ENCODE results near the gene MYL12B.
"Not testable (repeated sequence)": the region's sequence is repeated elsewhere in the genome, so short reads cannot be mapped to it uniquely, and the experiment has no call there.

The MYL12B gene

DNA sequence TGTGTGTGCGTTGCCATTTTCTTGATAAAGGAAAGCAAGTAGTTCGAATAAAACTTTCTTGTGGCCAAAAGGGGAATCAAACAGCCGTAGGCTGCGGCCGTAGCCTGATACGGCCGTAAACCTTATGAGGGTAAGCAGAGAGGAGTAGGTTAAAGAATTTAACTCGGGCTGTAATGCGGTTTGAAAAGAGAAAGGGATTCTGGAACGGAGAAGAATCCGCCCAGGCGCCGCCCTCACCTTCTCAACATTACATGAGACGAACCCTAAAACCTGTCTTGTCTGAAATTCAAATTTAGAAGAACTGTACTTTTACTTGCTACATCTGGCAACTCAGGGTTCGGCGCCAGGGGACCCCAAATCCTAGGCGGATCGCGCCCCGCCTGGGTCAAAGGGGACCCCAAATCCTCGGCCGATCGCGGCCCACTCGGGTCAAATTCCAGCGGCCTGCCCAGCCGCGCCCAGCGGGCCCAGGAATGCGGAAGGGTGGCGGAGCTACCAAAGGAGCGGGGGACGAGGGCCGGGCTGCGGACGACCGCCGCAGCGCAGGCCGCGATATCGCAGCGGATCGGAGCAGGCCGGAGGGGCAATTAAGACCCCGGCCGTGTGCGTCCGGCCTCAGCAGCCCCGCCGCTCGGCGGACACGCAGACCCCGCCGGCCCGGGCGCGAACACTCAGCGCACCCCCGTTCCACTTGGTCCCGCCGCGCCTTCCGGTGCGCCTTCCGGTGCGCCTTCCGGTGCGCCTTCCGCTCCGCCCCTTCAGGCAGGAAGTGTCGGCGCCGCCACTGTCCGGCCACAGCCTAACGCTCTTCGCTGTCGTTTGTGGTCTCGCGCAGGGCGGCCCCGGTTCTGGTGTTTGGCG, at the start of gene MYL12B:
Gene MYL12B, plus strand, starts transcription at position 761 of the 861 bp plus-strand sequence. CDS start 10,766 bp downstream, outside the sequence.
- peak; percentile 98 for DNase-seq

DNA sequence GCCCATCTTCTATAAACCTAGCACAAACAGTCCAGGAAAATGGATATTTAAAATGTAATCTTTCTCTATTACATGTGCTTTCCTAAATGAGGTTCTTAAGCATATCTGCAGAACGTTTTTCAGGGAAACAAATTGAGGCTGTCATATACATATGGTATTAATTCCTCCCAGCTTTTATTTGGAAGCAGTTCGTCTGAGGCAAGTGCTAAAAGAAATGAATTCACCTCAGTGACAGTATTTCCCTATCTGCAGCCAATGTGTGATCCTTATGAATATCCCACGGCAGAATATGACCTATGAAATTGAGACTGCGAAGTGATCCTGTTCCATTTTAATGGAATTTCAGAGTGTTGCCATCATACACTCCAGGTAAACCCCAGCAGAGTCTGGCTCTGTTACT, 49.3 kb upstream of the MYL12B start:
- no peak for DNase-seq

DNA sequence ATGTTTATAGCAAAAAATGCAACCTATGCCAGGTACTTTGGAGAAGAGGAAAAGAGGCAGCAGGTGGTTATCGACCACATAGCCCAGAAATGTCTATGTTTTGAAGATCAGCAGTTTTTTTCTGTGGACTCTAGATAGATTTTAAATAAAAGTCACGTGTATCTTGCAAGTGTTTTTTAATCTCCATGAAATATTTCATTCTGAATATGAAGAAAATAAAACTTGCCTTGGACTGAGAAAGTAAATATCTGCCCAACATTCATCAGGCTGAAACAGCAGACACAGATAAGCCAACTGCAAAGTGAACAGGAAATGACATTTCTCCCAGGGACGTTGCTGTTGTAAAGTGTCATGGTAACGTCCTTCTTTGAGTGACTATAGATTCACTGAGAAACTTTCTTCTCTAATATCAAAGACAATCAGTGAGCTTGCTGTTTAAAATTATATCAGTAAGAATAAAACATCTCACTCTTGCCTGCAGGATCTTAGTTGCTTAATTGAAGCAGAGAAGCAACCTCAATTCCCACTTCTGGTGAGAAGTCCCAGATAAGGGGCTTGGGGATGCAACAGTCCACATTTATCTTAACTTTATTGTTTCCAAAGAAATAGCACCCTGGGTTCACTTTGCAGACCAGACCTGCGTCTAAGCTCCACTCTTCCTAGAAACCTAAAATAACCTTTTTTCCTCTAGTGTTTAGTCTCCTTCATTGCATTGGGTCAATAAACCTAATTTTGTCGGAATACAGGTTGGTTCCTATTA, 48.5 kb upstream of the MYL12B start:
- no peak for DNase-seq

DNA sequence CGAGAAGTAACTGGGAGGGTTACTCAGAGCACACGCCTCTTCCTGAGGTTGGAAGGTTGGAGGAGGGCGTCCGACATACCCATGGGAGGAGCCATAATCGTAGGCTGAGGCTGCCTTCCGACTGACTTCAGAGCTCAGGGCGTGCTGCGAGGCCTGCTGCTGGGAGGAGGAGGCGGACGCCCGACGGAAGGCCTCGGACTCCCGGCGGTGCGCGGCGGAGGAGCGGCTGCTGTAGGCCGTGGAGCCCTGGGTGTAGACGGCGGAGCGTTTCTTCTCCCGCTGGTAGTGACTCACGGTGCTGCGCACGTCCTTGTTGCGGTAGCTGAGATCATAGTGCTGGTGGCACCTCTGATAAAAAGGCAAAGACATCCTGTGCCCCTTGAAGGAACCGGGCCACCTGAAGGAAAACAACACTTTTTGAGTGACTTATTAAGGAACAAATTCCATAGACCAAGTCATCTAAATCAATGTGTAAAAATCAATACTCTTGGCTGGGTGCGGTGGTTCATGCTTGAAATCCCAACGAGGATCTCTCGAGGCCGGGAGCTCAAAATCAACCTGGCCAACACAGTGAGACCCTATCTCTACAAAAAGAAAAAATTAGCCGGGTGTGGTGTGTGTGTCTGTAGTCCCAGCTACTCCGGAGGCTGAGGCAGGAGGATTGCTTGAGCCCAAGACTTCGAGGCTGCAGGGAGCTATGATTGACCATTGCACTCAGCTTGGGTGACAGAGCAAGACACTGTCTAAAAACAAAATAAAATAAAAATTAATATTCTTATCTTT, 46.9 kb upstream of the MYL12B start:
- no peak for DNase-seq

DNA sequence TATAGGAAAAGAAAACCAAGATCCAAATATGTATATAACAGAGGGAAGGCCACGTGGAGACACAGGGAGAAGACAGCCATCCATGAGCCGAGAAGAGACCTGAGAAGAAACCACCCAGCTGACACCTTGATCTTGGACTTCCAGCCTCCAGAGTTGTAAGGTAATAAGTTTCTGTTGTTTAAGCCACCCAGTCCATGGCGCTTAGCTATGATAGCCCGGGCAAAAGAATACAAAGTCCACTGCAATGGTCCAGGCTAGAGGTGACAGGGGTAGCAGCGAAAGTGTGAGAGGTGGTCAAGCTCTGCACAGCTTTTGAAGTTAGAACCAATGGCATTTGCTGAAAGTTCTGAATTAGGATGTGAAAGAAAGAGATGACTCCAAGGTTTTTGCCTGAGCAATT, 44.9 kb upstream of the MYL12B start:
- DNase-seq = no peak

DNA sequence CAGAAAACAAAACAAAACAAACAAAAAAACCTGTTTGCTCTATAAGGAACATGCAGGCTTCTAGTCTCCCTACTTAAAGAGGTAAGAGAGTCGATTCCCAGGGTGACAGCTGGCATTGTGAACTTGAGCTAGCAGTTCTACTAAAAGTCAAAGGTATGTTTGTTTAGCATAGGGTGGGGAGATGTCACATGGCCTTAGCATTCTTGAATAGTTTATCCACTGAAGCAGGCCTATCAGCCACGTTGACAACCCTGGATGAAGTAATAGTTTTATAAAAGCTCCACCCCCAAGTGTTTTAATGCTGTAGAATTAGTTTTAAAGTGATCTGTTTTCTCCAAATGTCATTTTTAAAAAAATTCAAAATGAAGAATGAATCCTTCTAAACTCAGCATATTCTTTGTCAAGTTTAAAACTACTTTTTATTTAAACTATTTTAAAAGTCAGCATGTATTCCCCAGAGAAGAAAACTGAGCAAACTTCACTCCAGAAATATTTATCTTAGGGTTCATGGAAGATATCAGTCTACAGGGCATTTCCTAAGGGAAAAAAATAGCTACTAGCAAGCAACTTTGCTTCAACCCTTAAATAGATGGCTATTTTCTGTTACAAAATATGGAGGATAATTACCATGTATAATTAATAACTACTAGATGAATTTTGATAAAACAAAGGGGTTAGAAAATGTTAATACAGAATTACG, 43.8 kb upstream of the MYL12B start:
- DNase-seq = no peak

DNA sequence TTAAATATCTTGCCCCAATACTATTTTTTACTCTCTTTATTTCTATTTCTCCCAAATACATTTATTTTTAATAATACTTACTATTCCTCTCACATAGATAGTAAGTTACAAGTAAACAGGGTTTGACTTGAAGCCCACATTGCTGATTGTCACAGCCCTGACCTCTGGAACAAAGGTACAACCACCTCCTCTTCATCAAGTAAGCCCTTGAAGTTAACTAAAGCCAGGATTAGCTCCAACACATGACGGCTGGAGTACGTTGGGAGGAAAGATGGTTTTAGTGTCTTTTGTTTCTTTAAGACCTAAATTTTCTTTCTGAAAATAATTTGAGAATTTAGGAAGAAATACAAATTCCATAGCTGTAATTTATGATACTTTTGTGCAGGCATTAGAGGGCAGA, 43.1 kb upstream of the MYL12B start:
- DNase-seq = no peak

DNA sequence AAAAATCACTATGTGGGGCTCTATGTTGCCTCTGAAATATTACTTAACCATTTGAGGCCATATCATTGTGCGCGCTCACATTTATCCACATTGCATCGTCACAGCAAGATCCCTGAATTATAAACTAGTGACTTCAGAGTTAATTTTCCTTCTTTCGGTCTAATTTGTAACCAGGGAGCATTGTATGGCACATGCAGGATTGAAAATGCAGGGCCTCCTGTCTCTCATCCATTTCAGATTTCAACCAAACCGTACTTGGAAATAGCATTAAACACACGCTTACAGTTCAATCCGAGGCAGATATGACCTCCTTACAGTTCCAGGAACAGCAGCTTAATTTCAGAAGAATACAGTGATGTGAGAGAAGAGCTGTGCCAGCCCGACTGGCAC, 42.7 kb upstream of the MYL12B start:
- no peak for DNase-seq

DNA sequence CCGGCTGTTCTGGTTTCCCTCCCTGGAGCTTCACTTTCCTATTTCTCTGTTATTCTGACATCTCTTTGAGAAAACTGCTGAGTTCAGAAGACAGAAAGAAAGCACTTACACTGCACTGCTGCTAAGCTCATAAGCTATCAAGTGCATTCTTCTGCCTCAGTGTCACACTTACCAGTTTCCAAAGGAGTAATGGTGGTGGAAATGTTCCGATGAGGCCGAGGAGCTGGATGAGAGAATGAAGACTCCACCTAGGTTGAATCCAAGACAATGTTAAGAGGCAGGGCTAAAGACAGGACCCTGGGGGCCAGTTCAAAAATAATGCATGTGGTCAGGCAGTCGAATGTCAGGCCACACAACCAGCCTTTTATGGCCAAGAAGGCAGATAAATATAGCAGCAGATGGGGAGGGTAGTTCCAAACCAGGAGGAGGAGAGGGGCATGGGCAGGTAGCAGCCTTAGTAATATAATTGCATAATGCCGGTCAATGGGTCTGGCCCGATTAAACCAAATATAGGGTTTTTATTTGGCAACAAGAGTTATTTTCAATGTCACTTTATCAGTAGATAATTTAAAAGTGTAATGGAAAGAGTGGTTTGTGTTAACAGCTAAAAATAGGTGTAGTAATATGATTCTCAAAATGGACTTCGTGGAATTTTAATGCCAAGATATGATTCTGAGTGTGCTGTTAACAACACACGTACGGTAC, 42.1 kb upstream of the MYL12B start, which contains the start of gene MYOM1:
Gene MYOM1, minus strand, starts transcription at position 338 of the 705 bp plus-strand sequence. CDS start 4,745 bp downstream, outside the sequence.
- DNase-seq = no peak

DNA sequence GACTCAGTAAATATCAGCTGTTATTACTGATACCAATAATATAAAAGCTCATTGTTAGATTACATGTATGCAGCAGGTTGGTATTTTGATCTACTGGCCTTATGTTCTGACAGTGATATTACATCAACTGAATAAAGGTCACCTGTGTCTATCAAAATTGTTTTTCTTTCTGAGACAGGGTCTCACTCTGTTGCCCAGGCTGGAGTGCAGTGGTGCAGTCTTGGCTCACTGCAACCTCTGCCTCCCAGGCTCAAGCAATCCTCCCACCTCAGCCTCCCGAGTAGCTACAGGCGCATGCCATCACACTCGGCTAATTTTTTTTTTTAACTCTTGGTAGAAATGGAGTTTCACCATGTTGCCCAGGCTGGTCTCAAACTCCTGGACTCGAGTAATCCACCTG, 41.1 kb upstream of the MYL12B start:
- DNase-seq = not testable (repeated sequence)

DNA sequence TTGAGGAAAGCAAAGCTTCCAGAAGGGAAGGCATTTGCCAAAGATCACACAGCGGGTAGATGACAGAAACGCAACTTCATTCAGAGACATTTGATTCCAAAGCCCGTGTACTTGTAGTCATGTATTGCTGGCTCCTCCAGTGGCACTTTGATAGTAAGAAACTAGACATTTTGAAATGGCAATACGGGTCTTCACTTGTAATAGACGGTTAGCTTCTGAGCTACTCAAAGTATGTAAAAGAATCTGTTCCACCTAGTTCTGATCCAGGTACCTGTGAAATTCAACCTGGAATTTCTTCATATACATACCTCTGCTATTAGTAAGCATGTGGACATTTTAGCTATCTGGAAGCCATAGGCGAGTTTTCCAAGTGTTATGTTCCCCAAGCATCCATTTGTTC, 40.4 kb upstream of the MYL12B start:
- no peak for DNase-seq

DNA sequence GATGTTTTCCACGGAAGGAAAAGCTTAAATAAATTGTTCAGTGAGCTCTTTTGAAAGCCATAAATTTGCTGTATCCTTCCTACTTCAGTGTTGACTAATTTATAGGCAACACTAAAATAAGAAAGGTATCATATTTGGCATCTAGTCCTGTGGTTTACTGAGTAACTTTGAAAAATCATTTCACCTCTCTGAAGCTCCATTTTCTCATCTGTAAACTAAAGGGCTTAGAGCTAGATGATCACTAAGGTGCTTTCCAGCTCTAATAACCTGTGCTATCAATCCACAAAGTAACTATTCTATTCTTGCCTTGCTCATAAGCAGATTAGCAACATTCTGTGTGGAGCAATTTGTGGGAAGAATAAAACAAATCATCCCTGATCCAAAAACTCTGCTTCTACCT, 38.6 kb upstream of the MYL12B start:
- no peak for DNase-seq

DNA sequence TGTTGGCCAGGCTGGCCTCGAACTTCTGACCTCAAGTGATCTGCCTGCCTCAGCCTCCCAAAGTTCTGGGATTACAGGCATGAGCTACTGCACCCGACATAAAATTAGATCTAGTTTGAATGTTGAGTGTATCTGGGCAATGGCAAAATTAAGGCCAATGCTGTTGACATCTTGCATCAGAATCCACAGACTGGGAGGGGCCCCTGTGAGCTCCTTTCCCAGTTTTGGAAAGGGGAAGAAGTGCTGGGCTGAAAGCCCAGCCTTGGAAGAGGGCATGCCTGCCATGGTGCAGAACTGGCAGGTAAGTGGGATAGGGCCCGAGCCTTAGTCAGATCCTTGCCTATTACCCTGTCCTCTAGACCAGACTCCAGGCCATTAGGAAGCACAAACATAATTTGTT, 37.7 kb upstream of the MYL12B start:
- DNase-seq = no peak

DNA sequence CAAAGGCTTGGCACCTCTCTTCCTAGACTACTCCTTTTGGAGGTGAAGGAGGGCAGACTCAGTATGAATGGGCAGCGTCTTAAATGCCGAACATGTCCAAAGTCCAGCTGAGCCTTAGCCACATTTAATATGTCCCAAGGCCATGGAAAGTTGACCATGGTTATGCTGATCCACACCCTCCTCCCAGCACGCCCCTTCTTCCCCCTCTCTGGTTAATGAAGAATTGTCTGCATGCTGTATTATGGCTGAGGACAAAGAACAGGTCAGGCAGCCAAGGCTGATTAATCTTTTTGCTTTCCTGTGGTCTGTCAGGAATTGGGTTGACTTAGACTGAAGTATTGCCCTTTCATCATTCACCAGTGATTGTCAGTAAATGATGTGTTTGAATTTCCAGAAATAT, 36.3 kb upstream of the MYL12B start:
- no peak for DNase-seq

DNA sequence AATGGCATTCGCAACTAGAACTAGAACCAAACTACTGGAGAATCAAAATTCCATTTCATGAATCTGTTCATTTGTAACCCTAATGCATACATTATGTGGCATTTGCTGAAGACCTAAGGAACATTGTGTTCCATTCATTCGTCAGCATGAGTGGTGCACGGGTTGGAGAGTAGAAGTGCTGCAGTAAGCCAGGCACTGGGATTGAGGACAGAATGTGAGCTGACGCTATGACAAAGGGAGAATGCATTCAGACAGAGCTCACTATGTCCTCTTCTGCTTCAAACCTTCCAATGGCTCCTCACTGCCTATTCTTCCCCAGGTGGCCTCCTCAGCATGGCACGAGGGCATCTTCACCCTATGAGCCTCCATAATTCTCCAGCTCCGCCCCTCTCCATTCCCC, 35.9 kb upstream of the MYL12B start:
- DNase-seq = no peak

DNA sequence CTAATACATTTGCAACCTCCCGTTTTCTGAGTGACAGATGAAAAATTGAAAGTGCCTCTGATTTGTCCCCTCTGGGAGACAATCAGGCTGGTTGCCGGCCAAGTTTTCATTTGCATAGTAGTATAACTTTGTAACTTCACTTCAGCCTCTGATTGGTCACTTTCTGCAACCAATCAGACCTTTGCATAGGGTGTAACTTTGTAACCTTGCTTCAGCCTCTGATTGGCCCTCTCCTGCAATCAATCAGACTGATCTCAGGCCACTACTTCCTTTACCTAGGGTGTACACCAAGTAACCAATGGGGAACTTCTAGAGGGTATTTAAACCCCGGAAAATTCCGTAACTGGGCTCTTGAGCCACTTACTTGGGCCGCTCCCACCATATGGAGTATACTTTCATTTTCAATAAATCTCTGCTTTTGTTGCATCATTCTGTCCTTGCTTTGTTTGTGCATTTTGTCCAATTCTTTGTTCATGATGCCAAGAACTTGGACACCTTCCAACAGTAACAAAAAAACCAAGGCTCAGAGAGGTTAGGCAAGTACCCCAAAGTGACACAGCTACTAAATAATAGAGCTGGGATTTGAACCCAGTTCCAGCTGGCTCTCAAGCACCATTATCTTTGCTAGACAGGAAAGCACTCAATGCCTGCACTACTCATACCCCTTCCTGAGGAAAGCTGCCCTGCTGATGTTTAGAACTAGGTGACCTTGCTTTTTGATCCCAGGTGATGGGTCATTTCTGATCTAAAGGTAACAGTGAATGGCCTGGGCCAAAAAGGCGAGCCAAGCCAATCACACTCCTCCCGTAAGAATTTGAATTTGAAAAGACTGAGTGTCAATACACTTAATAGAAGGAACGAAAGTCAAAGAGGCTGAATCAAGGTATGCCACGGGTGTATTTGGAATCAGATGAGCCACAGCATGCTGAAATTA, 31.3 kb upstream of the MYL12B start:
- no peak for DNase-seq

DNA sequence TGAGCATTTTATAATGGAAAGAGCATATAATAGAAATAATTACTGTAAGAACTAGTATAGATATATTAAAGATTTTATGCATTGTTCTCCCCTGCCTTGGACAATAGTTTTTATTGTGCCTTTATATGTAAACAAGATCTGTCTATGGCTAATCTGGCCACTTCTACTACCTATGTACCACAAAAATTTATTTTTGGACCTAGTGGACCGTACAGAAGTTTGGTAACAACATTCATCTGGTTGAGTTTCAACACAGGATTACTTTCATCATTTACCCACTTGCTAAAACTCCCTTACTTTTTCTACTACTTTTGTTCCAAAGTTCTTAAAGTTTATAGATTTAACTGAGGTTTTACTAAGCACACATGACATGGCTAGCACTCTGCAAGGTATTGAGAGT, 28.9 kb upstream of the MYL12B start:
- DNase-seq = no peak

DNA sequence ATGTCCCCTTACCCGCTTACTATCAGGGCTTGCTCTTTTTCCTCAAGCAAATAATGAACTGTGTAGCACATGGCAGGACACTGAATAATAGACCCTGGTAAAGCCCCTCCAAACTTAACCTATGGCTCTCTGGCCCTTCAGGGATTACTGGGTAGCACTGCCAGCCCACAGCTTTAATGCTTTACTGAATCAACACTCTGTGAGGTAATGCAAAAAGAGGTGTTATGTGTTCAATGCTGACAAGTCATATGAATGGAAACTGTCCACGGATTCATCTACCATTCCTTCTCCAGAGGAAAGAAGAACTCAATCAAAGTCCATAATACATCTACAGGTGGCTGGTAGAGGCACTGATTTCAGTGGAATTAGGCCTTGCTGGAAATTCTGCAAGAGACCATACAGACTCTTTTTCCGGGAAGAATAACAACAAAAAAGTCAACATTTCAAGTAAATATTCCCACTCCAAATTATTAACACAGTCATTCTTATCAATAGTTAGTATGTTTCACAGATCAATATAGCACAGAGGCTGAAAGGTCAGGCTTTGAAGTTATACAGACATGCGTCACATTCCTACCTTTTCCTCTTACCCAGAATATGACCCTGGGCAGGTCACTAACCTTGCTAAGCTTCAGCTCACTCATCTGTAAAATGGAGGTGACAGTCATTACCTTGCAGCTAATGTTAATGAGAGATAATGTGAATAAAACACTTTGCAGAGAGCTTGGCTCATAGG, 28.3 kb upstream of the MYL12B start:
- no peak for DNase-seq

DNA sequence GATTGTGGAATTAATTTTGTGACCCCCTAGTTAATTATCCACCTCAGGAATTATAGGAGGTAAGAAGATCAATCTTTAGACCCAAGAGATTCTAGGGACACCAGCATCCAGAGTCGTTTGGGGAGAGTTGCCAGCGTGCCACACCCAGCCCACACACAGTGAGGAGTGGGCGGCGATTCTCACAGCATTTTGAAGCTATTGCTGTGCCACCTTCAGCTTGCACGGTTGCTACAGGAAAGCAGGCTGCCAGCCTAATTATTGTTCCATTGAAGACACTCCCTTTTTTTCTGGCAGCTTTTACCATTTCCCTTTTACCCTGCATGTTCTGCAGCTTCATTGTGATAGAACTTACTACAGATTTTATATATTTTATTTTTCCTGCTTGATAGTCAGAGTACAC, 27.5 kb upstream of the MYL12B start:
- no peak for DNase-seq

DNA sequence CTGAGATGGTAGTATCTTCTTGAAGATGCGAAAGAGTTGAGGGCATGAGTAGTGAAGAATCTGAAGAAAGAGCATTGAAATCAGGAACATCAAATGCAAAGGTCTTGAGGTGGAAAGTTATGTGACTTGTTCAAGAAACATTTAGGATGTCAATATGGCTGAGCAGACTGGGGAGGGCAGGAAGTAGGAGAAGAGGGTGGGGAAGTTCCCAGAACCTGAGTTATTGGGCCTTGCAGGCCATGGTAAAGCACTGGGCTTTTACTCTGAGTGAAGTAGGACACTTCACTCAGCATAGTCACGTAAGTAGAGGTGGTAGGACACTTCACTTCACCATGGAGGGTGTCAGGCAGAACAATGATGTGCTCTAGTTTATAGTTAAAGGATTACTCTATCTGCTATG, 26.1 kb upstream of the MYL12B start:
- no peak for DNase-seq
